Measurements from ENCODE around the gene ANXA8. TPM values are rescaled to one million over a fixed set of nuclear protein-coding genes. Genes with fewer than 3 reads are reported as not detected.

ANXA8 gene
- polyA plus RNA-seq = not detected in 2 replicates

DNA sequence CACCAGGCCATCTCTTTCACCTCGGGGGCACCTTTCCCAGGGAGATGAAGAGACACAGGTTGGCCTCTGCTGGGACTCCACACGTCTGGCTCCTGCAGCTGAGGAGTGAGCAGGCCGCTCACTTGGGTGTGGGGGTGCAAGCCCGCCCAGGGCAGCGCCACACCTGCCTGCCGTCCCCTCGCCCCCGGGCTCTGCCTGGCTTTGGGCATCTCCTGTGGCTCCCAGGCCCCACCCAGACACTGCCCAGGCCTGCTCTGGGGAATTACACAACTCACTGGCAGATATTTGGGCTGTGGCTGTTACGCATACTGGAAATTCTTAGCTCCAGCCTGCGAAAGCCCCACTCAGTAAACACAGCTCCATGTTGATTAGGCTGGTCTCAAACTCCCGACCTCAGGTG lies at the start of gene ANXA8:
TSS of gene ANXA8 (minus strand) at position 193 of the 400 bp plus-strand sequence. CDS start at position 11, 182 bp downstream.

DNA sequence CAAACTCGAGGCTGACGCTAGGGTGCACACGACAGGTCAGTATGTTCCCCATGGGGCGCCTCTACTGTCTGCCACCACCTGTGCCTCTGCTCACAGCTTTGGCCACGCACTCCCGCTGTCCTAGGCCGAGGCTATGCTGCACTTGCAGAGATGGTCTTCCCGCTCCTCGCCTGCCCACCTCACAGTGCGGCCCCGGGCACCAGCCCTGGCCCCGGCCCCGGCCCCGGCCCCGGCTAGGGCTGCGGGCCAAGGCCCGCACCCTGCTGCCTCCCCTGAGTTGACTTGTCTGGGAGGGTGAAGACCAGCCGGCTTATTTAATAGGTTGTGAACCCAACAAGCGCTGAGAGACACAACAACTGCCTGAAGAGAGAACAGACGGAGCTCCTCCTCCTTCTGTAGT lies 39.6 kb upstream of the ANXA8 start, which contains the start of gene AGAP9:
TSS of gene AGAP9 (minus strand) at position 164 of the 400 bp plus-strand sequence. CDS start at position 52, 112 bp downstream.

GRCh38 chr10:47491600-47491999 lies 7.7 kb upstream of the ANXA8 start, which contains the start of gene FAM25G:
TSS of gene FAM25G (minus strand) at chr10:47491700. CDS start at chr10:47491674, 26 bp downstream.

Other genes with a start within 250 kb of the ANXA8 start
- 17.6 and 32.1 TPM in 2 replicates for gene GDF10, start 183.9 kb downstream of the ANXA8 start, polyA plus RNA-seq
- not detected in 2 replicates for gene GDF2, start 161.7 kb downstream of the ANXA8 start, polyA plus RNA-seq
- not detected in 2 replicates for gene RBP3, start 135.8 kb downstream of the ANXA8 start, polyA plus RNA-seq
- not detected in 2 replicates for gene ZNF488, start 99.8 kb downstream of the ANXA8 start, polyA plus RNA-seq
- not detected in 2 replicates for gene FAM25G, start 7.6 kb upstream of the ANXA8 start, polyA plus RNA-seq
- 0.70 TPM in 1 of 2 replicates, not detected in the other for gene AGAP9, start 39.5 kb upstream of the ANXA8 start, polyA plus RNA-seq

Data from Purkinje cell (primary cell).